Type B pancreatic cell (in vitro differentiated cells): ENCODE results near the gene CAMSAP2. TPM values are rescaled to one million over a fixed set of nuclear protein-coding genes. Genes with fewer than 3 reads are reported as not detected.

ENCODE experiments used
- DNase-seq: peaks from one replicate; pipeline ENCODE4 v3.0.0; 2021; ENCODE audit warnings: mixed read lengths; ENCODE audit not compliant: unreplicated experiment; ENCODE audit errors: extremely low spot score
- H3K27ac Mint-ChIP-seq: 2 replicates; pipeline ENCODE4 v1.8.0; 2021; ENCODE audit warnings: mild to moderate bottlenecking, mixed read lengths
- H3K27me3 Mint-ChIP-seq: 2 replicates; pipeline ENCODE4 v1.8.0; 2021; ENCODE audit warnings: mixed read lengths
- H3K36me3 Mint-ChIP-seq: 2 replicates; pipeline ENCODE4 v1.8.0; 2021; ENCODE audit warnings: mixed read lengths
- H3K4me1 Mint-ChIP-seq: one replicate; pipeline ENCODE4 v1.8.0; 2021; ENCODE audit warnings: mixed read lengths; ENCODE audit not compliant: unreplicated experiment
- H3K4me3 Mint-ChIP-seq: 2 replicates; pipeline ENCODE4 v1.8.0; 2021; ENCODE audit warnings: mild to moderate bottlenecking, mixed read lengths
- H3K9me3 Mint-ChIP-seq: 2 replicates; pipeline ENCODE4 v1.8.0; 2021; ENCODE audit warnings: mixed read lengths
- CTCF ChIP-seq: fragments of 200-600 bp; sonication (generic); conservative IDR thresholded peaks from 2 replicates; pipeline ENCODE4 v1.5.0; 2021; ENCODE audit warnings: antibody characterized with exemption, mild to moderate bottlenecking
- total RNA-seq: library from RNA; stranded (reverse); gene quantifications from 2 replicates; pipeline ENCODE4 v1.2.1, GENCODE V29; 2021; ENCODE audit warnings: low replicate concordance

Gene CAMSAP2
- total RNA-seq, 1 donor from 2014 or later: 27.4 TPM

GRCh38 chr1:200818248-200818647, 79.6 kb downstream of the CAMSAP2 start:
- H3K27me3 Mint-ChIP-seq: no peaks in the 10 kb centered on the region
- no peak for TF ChIP-seq CTCF

GRCh38 chr1:200819726-200820125, 81.0 kb downstream of the CAMSAP2 start:
- Mint-ChIP-seq H3K27me3 (no peaks in the 10 kb centered on the region), H3K36me3 (peaks cover 18% of the 10 kb centered on the region), H3K4me1 (no peaks in the 10 kb centered on the region), H3K27ac (no peak overlapping the region), H3K4me3 (no peak overlapping the region), H3K9me3 (no peaks in the 10 kb centered on the region)
- DNase-seq: no peak
- TF ChIP-seq CTCF: no peak

More at GRCh38 chr1:200818248-200818647, 79.6 kb downstream of the CAMSAP2 start:
- H3K4me1 Mint-ChIP-seq: no peaks in the 10 kb centered on the region
- no peak overlapping the region for H3K4me3 Mint-ChIP-seq
- DNase-seq: no peak
- no peak overlapping the region for H3K27ac Mint-ChIP-seq
- H3K36me3 Mint-ChIP-seq: peaks cover 10% of the 10 kb centered on the region
- H3K9me3 Mint-ChIP-seq: no peaks in the 10 kb centered on the region

GRCh38 chr1:200831091-200831490, 92.4 kb downstream of the CAMSAP2 start:
- peaks cover 12% of the 10 kb centered on the region for H3K36me3 Mint-ChIP-seq
- no peaks in the 10 kb centered on the region for H3K27me3 Mint-ChIP-seq
- peaks cover under 1% of the 10 kb centered on the region for H3K9me3 Mint-ChIP-seq
- H3K27ac Mint-ChIP-seq: no peak overlapping the region
- no peak for TF ChIP-seq CTCF
- no peak for DNase-seq
- H3K4me3 Mint-ChIP-seq: no peak overlapping the region
- H3K4me1 Mint-ChIP-seq: peaks cover 13% of the 10 kb centered on the region

GRCh38 chr1:200834383-200834782, 95.7 kb downstream of the CAMSAP2 start:
- Mint-ChIP-seq H3K36me3 (peaks cover 24% of the 10 kb centered on the region), H3K4me3 (no peak overlapping the region), H3K4me1 (peaks cover 13% of the 10 kb centered on the region), H3K9me3 (peaks cover 6% of the 10 kb centered on the region), H3K27ac (no peak overlapping the region), H3K27me3 (no peaks in the 10 kb centered on the region)
- no peak for TF ChIP-seq CTCF
- no peak for DNase-seq

- Mint-ChIP-seq H3K4me3 (no peak overlapping the region), H3K36me3 (peaks cover 27% of the 10 kb centered on the region), H3K27me3 (no peaks in the 10 kb centered on the region), H3K27ac (no peak overlapping the region), H3K9me3 (peaks cover 6% of the 10 kb centered on the region), H3K4me1 (peaks cover 2% of the 10 kb centered on the region)
- DNase-seq: no peak
- no peak for TF ChIP-seq CTCF
Measured at GRCh38 chr1:200836213-200836612, 97.5 kb downstream of the CAMSAP2 start.
